MM.1S (cell line): Measurements from ENCODE around the gene NAA80.
"Not testable (repeated sequence)": the region's sequence is repeated elsewhere in the genome, so short reads cannot be mapped to it uniquely, and the experiment has no call there.

ENCODE experiments used
- DNase-seq: peaks from one replicate; pipeline ENCODE4 v3.0.0-alpha.2; 2015
- H2AFZ ChIP-seq: fragments of 300-600 bp; sonication (generic); 2 replicates; pipeline ENCODE4 v1.6.0; 2016; ENCODE audit warnings: antibody characterized with exemption, low read length
- H3F3A ChIP-seq: fragments of 300-600 bp; sonication (generic); 2 replicates; pipeline ENCODE4 v1.6.1; 2016; ENCODE audit warnings: mild to moderate bottlenecking, antibody characterized with exemption, low read length, moderate library complexity, mixed read lengths; ENCODE audit not compliant: insufficient read depth
- H3K27ac ChIP-seq: fragments of 300-600 bp; sonication (generic); 2 replicates; pipeline ENCODE4 v1.5.1; 2016; ENCODE audit warnings: mild to moderate bottlenecking, low read length
- H3K27me3 ChIP-seq: fragments of 300-600 bp; sonication (generic); replicated peaks from 2 replicates; pipeline ENCODE4 v1.6.0; 2016; ENCODE audit warnings: low read length; ENCODE audit not compliant: insufficient read depth
- H3K36me3 ChIP-seq: fragments of 300-600 bp; sonication (generic); replicated peaks from 2 replicates; pipeline ENCODE4 v1.6.1; 2016; ENCODE audit warnings: mild to moderate bottlenecking, low read length, mixed read lengths; ENCODE audit not compliant: insufficient read depth
- H3K4me1 ChIP-seq: fragments of 300-600 bp; sonication (generic); 2 replicates; pipeline ENCODE4 v1.6.1; 2016; ENCODE audit warnings: low read length, mixed read lengths
- H3K4me2 ChIP-seq: fragments of 300-600 bp; sonication (generic); 2 replicates; pipeline ENCODE4 v1.6.0; 2016; ENCODE audit warnings: low read depth, low read length
- H3K4me3 ChIP-seq: fragments of 300-600 bp; sonication (generic); 2 replicates; pipeline ENCODE4 v1.5.1; 2016; ENCODE audit warnings: low read length, mixed read lengths
- H3K79me2 ChIP-seq: fragments of 300-600 bp; sonication (generic); 2 replicates; pipeline ENCODE4 v1.6.1; 2016; ENCODE audit warnings: mixed run types, low read length, mixed read lengths
- H3K9ac ChIP-seq: fragments of 300-600 bp; sonication (generic); 2 replicates; pipeline ENCODE4 v1.6.1; 2016; ENCODE audit warnings: low read length, mixed read lengths
- H3K9me2 ChIP-seq: fragments of 300-600 bp; sonication (generic); replicated peaks from 2 replicates; pipeline ENCODE4 v1.6.1; 2016; ENCODE audit warnings: mild to moderate bottlenecking, low read length, mixed read lengths; ENCODE audit not compliant: insufficient read depth
- H3K9me3 ChIP-seq: fragments of 300-600 bp; sonication (generic); replicated peaks from 2 replicates; pipeline ENCODE4 v1.6.1; 2016; ENCODE audit warnings: mild to moderate bottlenecking, low read length, mixed read lengths; ENCODE audit not compliant: insufficient read depth
- H4K20me1 ChIP-seq: fragments of 300-600 bp; sonication (generic); 2 replicates; pipeline ENCODE4 v1.6.1; 2016; ENCODE audit warnings: mild to moderate bottlenecking, low read length, moderate library complexity, mixed read lengths; ENCODE audit not compliant: insufficient read depth
- CTCF ChIP-seq: fragments of 300-600 bp; sonication (generic); IDR thresholded peaks from 2 replicates; pipeline ENCODE4 v1.5.1; 2016; ENCODE audit warnings: antibody characterized with exemption, low read length, mixed read lengths
- EZH2 ChIP-seq: fragments of 300-600 bp; sonication (generic); optimal IDR thresholded peaks from 2 replicates; pipeline ENCODE3; 2017; ENCODE audit warnings: low read depth, mild to moderate bottlenecking, antibody characterized with exemption, low read length, mixed read lengths
- EZH2phosphoT487 ChIP-seq: fragments of 300-600 bp; sonication (generic); IDR thresholded peaks from 2 replicates; pipeline ENCODE4 v1.6.1; 2018; ENCODE audit warnings: antibody characterized with exemption, low read length

The NAA80 gene

GRCh38 chr3:50262778-50263177, 36.4 kb downstream of the NAA80 start:
- Histone ChIP-seq H3K9me3 (no peaks in the 10 kb centered on the region), H3K4me3 (no peak overlapping the region), H4K20me1 (no peaks in the 10 kb centered on the region), H3K9ac (no peak overlapping the region), H3K4me2 (no peak overlapping the region), H2AFZ (no peak overlapping the region), H3K79me2 (no peaks in the 10 kb centered on the region), H3K9me2 (no peaks in the 10 kb centered on the region), H3K4me1 (peaks cover 6% of the 10 kb centered on the region; the same call in 1 of the 2 replicates), H3K27ac (no peak overlapping the region), H3F3A (0 out of 2 replicates have a peak, but pooled peaks cover 6% of the 10 kb centered on the region), H3K36me3 (no peaks in the 10 kb centered on the region), H3K27me3 (peaks cover 27% of the 10 kb centered on the region)
- no peak for TF ChIP-seq EZH2
- no peak for TF ChIP-seq EZH2phosphoT487
- no peak for TF ChIP-seq CTCF
- no peak for DNase-seq

- not testable (repeated sequence) for H3K4me3 ChIP-seq, H3K79me2 ChIP-seq, H3F3A ChIP-seq, H3K9me3 ChIP-seq, H4K20me1 ChIP-seq, H3K4me1 ChIP-seq, H3K36me3 ChIP-seq, H3K9ac ChIP-seq, H2AFZ ChIP-seq, DNase-seq, H3K9me2 ChIP-seq, H3K4me2 ChIP-seq, H3K27ac ChIP-seq
- peaks cover 21% of the 10 kb centered on the region for H3K27me3 ChIP-seq
These were observed 37.0 kb downstream of the NAA80 start for GRCh38 chr3:50262200-50262599.

GRCh38 chr3:50261505-50261904, 37.7 kb downstream of the NAA80 start:
- H3K9me2 ChIP-seq: no peaks in the 10 kb centered on the region
- peaks cover 6% of the 10 kb centered on the region; the same call in 1 of the 2 replicates for H3K4me1 ChIP-seq
- no peak overlapping the region for H3K9ac ChIP-seq
- no peaks in the 10 kb centered on the region for H4K20me1 ChIP-seq
- H3K9me3 ChIP-seq: no peaks in the 10 kb centered on the region
- DNase-seq: no peak
- H3K36me3 ChIP-seq: peaks cover 8% of the 10 kb centered on the region
- H2AFZ ChIP-seq: no peak overlapping the region
- TF ChIP-seq EZH2: no peak
- no peak for TF ChIP-seq CTCF
- no peak for TF ChIP-seq EZH2phosphoT487
- no peak overlapping the region for H3K27ac ChIP-seq
- H3K4me3 ChIP-seq: no peak overlapping the region
- H3F3A ChIP-seq: 0 out of 2 replicates have a peak, but pooled peaks cover 6% of the 10 kb centered on the region
- peaks cover 14% of the 10 kb centered on the region for H3K27me3 ChIP-seq
- H3K79me2 ChIP-seq: no peaks in the 10 kb centered on the region
- no peak overlapping the region for H3K4me2 ChIP-seq

- no peaks in the 10 kb centered on the region for H3K9me2 ChIP-seq
- 0 out of 2 replicates have a peak, but pooled peaks cover 6% of the 10 kb centered on the region for H3F3A ChIP-seq
- H3K9me3 ChIP-seq: no peaks in the 10 kb centered on the region
- H2AFZ ChIP-seq: no peak overlapping the region
- peaks cover 6% of the 10 kb centered on the region; the same call in 1 of the 2 replicates for H3K4me1 ChIP-seq
- H3K79me2 ChIP-seq: no peaks in the 10 kb centered on the region
- peak overlapping the region; percentile 99; the same call in 1 of the 2 replicates for H3K4me2 ChIP-seq
- peaks cover 9% of the 10 kb centered on the region for H3K27me3 ChIP-seq
- peak overlapping the region; percentile 83; the same call in 1 of the 2 replicates for H3K9ac ChIP-seq
- DNase-seq: no peak
- H4K20me1 ChIP-seq: no peaks in the 10 kb centered on the region
- peak overlapping the region; percentile 76 for H3K4me3 ChIP-seq
- no peak overlapping the region for H3K27ac ChIP-seq
- TF ChIP-seq EZH2phosphoT487 (no peak), EZH2 (no peak), CTCF (no peak)
- H3K36me3 ChIP-seq: peaks cover 8% of the 10 kb centered on the region
These were observed 38.2 kb downstream of the NAA80 start for GRCh38 chr3:50260942-50261441.
